Liver (tissue), 9 donors: ENCODE results near the gene AFDN. TPM values are rescaled to one million over a fixed set of nuclear protein-coding genes. Genes with fewer than 3 reads are reported as not detected.

ENCODE experiments used
- DNase-seq: peaks from one replicate; pipeline ENCODE4 v3.0.0-alpha.2; 2017; ENCODE audit warnings: low spot score
- H3K27ac ChIP-seq, 2 donors: one replicate each; pipeline ENCODE4 v1.7.0; 2013; ENCODE audit warnings: inconsistent platforms in 2 of 2, low read length in 2 of 2, control low read depth in 1 of 2, low read depth in 1 of 2, mild to moderate bottlenecking in 1 of 2
- H3K27me3 ChIP-seq, 4 donors: one replicate each; pipeline versions ENCODE4 v1.6.1 to v1.7.0; 2013; ENCODE audit warnings: low read length in 3 of 4, inconsistent platforms in 1 of 4, mild to moderate bottlenecking in 1 of 4, moderate library complexity in 1 of 4; ENCODE audit not compliant: control insufficient read depth in 4 of 4, insufficient read depth in 4 of 4
- H3K36me3 ChIP-seq, 4 donors: one replicate each; pipeline versions ENCODE4 v1.6.1 to v1.7.0; 2013; ENCODE audit warnings: low read length in 3 of 4, mild to moderate bottlenecking in 3 of 4, low read depth in 1 of 4, moderate library complexity in 1 of 4; ENCODE audit not compliant: control insufficient read depth in 4 of 4, insufficient read depth in 3 of 4
- H3K4me1 ChIP-seq, 4 donors: one replicate each; pipeline versions ENCODE4 v1.6.1 to v1.7.0; 2013; ENCODE audit warnings: low read length in 3 of 4, mild to moderate bottlenecking in 3 of 4, moderate library complexity in 1 of 4; ENCODE audit not compliant: control insufficient read depth in 4 of 4, insufficient read depth in 4 of 4
- H3K4me3 ChIP-seq, 3 donors: one replicate each; pipeline versions ENCODE4 v1.6.1 to v1.7.0; 2013; ENCODE audit warnings: low read length in 3 of 3, control low read depth in 1 of 3, low read depth in 1 of 3, mild to moderate bottlenecking in 1 of 3
- H3K9ac ChIP-seq, 2 donors: one replicate each; pipeline ENCODE4 v1.7.0; 2013; ENCODE audit warnings: low read length in 2 of 2, mild to moderate bottlenecking in 2 of 2, moderate library complexity in 2 of 2, control low read depth in 1 of 2, low read depth in 1 of 2
- H3K9me3 ChIP-seq, 4 donors: one replicate each; pipeline versions ENCODE4 v1.6.1 to v1.7.0; 2013; ENCODE audit warnings: low read length in 3 of 4; ENCODE audit not compliant: control insufficient read depth in 4 of 4
- ATF3 ChIP-seq: IDR thresholded peaks from 2 replicates; pipeline ENCODE4 v1.6.1; 2016; ENCODE audit warnings: antibody characterized with exemption
- EGR1 ChIP-seq, 2 donors: IDR thresholded peaks; 2 replicates each; pipeline ENCODE4 v1.6.1; 2016 to 2018; ENCODE audit warnings: antibody characterized with exemption in 2 of 2, low read depth in 2 of 2
- GABPA ChIP-seq, 2 donors: IDR thresholded peaks in 1 of 2; conservative IDR thresholded peaks in 1 of 2; 2 replicates each; pipeline ENCODE4 v1.6.1; 2016; ENCODE audit warnings: antibody characterized with exemption in 2 of 2, mild to moderate bottlenecking in 1 of 2, moderate library complexity in 1 of 2
- HNF4G ChIP-seq: IDR thresholded peaks from 2 replicates; pipeline ENCODE4 v1.6.1; 2016; ENCODE audit warnings: antibody characterized with exemption
- JUND ChIP-seq, 2 donors: IDR thresholded peaks; 2 replicates each; pipeline ENCODE4 v1.6.1; 2016; ENCODE audit warnings: antibody characterized with exemption in 2 of 2
- MAX ChIP-seq: IDR thresholded peaks from 2 replicates; pipeline ENCODE4 v1.6.1; 2016; ENCODE audit warnings: antibody characterized with exemption
- NR2F2 ChIP-seq: IDR thresholded peaks from 2 replicates; pipeline ENCODE4 v1.6.1; 2016; ENCODE audit warnings: antibody characterized with exemption
- RAD21 ChIP-seq, 2 donors: IDR thresholded peaks; 2 replicates each; pipeline ENCODE4 v1.6.1; 2016; ENCODE audit warnings: antibody characterized with exemption in 2 of 2, mild to moderate bottlenecking in 2 of 2
- REST ChIP-seq: IDR thresholded peaks from 2 replicates; pipeline ENCODE4 v1.6.1; 2016; ENCODE audit warnings: antibody characterized with exemption, mild to moderate bottlenecking
- RXRA ChIP-seq, 2 donors: IDR thresholded peaks; 2 replicates each; pipeline ENCODE4 v1.6.1; 2017 to 2018; ENCODE audit warnings: antibody characterized with exemption in 2 of 2, mild to moderate bottlenecking in 1 of 2
- SP1 ChIP-seq: IDR thresholded peaks from 2 replicates; pipeline ENCODE4 v1.6.1; 2018; ENCODE audit warnings: antibody characterized with exemption, mild to moderate bottlenecking
- TAF1 ChIP-seq: conservative IDR thresholded peaks from 2 replicates; pipeline ENCODE4 v1.6.1; 2016; ENCODE audit warnings: antibody characterized with exemption, mild to moderate bottlenecking
- YY1 ChIP-seq: IDR thresholded peaks from 2 replicates; pipeline ENCODE4 v1.6.1; 2016; ENCODE audit warnings: antibody characterized with exemption, mild to moderate bottlenecking
- ZBTB33 ChIP-seq: IDR thresholded peaks from 2 replicates; pipeline ENCODE4 v1.6.1; 2016; ENCODE audit warnings: antibody characterized with exemption
- WGBS: extraction: QIAGEN DNeasy Blood & Tissue Kit; methylation state at CpG from one replicate; pipeline ENCODE4 v1.1.7; 2013; 5-methylcytosine and 5-hydroxymethylcytosine counted together
- polyA plus RNA-seq, 2 donors: library from polyadenylated mRNA; stranded (reverse) in 1 of 2; unstranded in 1 of 2; fragments of 200-250 nt in 1 of 2; fragments of >200 nt in 1 of 2; fragmentation: Nextera tagmentation in 1 of 2; extraction: Ambion mirVana in 1 of 2; gene quantifications; one replicate each; pipeline versions ENCODE4 v1.2.1 to v1.2.3, GENCODE V29; 2013 to 2015
- total RNA-seq, 2 donors: library from RNA; depleted of rRNA; stranded (reverse); fragments of >200 nt; gene quantifications; one replicate each; pipeline ENCODE4 v1.2.3, GENCODE V29; 2014
- donor health status: healthy.
- donor health status: healthy.
- donor health status: healthy.
- donor health status: healthy.
- donor health status: healthy.

Gene AFDN
- total and polyA plus RNA-seq, 4 donors: 21.3 to 145 (median 29.3) TPM

- DNase-seq: no peak
- TF ChIP-seq SP1: no peak
- TF ChIP-seq TAF1: no peak
- no peak for TF ChIP-seq ATF3
- no peak for TF ChIP-seq GABPA (IDR thresholded peaks at IDR 0.05 in 1 of 2, conservative IDR thresholded peaks at IDR 0.05 in 1 of 2)
- TF ChIP-seq ZBTB33: no peak
- TF ChIP-seq RAD21 (IDR thresholded peaks at IDR 0.05): no peak
- no peak for TF ChIP-seq YY1
- TF ChIP-seq EGR1 (IDR thresholded peaks at IDR 0.05; ENCODE audit: low read depth in 2 of 2): no peak
- no peak for TF ChIP-seq REST
- no peak for TF ChIP-seq NR2F2
- H3K4me1 ChIP-seq: peaks cover 6 to 42% (median 25%) of the 10 kb centered on the region in 4 donors
- H3K36me3 ChIP-seq: no peaks in the 10 kb centered on the region
- H3K27ac ChIP-seq: peak overlapping the region; percentile 55 to 83
- H3K4me3 ChIP-seq: peak overlapping the region; percentile 53 to 73 (median 72)
- WGBS: 85% methylated on average over 20 of the region's 20 CpGs
- H3K27me3 ChIP-seq: no peaks in the 10 kb centered on the region
- no peaks in the 10 kb centered on the region for H3K9me3 ChIP-seq
- H3K9ac ChIP-seq: no peak overlapping the region
Observed at GRCh38 chr6:167797476-167798265, 29.0 kb upstream of the AFDN start.

GRCh38 chr6:167798453-167798852, 28.3 kb upstream of the AFDN start:
- no peak overlapping the region for H3K27ac ChIP-seq
- TF ChIP-seq RAD21 (IDR thresholded peaks at IDR 0.05) (no peak), NR2F2 (no peak), HNF4G (no peak), REST (no peak), RXRA (IDR thresholded peaks at IDR 0.05) (no peak), MAX (no peak), ZBTB33 (no peak), YY1 (no peak), GABPA (IDR thresholded peaks at IDR 0.05 in 1 of 2, conservative IDR thresholded peaks at IDR 0.05 in 1 of 2) (no peak), ATF3 (no peak), JUND (IDR thresholded peaks at IDR 0.05) (no peak)
- no peak overlapping the region for H3K4me3 ChIP-seq
- H3K9me3 ChIP-seq: no peaks in the 10 kb centered on the region
- no peaks in the 10 kb centered on the region for H3K27me3 ChIP-seq
- no peaks in the 10 kb centered on the region for H3K36me3 ChIP-seq
- DNase-seq: no peak
- H3K9ac ChIP-seq: no peak overlapping the region
- H3K4me1 ChIP-seq: peaks cover 6 to 38% (median 23%) of the 10 kb centered on the region in 4 donors
- WGBS: 81% methylated on average over 12 of the region's 12 CpGs
